Hematopoietic multipotent progenitor cell treated with erythropoietin and hydrocortisone succinate and interleukin-3 and kit ligand, for 6 days (in vitro differentiated cells): ENCODE measurements around the gene BANP.
"Not testable (repeated sequence)": the region's sequence is repeated elsewhere in the genome, so short reads cannot be mapped to it uniquely, and the experiment has no call there.

Experiments
- DNase-seq: peaks from one replicate; pipeline ENCODE4 v3.0.0-alpha.2; 2015

The BANP gene

DNA sequence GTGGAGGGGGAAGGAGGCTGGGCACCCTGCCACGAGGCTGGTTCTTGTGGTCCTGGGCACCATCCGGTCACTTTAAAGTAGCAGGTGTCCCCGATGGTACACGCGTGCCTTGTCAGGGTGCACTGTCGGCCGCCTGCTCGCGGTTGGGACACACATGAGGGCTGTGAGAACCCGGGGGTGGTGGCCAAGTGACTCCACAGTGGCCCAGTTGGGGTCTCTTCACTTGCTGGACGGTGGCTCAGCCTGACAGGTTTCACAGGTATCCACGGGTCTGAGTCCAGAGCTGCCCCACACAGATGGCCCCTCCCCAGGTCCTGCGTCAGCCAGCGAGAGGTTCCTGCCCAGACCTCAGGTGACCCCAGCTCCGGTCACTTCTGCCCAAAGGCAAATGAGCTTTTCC is 137.8 kb downstream of the BANP start:
- DNase-seq = not testable (repeated sequence)

GRCh38 chr16:88089632-88090376 is 138.6 kb downstream of the BANP start:
- DNase-seq = peak; percentile 13

- DNase-seq = not testable (repeated sequence)
Measured at GRCh38 chr16:88090377-88091175, 139.3 kb downstream of the BANP start.

GRCh38 chr16:88091221-88091971 is 140.2 kb downstream of the BANP start:
- DNase-seq = not testable (repeated sequence)

- DNase-seq = not testable (repeated sequence)
Measured at GRCh38 chr16:88091972-88092302, 140.7 kb downstream of the BANP start.

DNA sequence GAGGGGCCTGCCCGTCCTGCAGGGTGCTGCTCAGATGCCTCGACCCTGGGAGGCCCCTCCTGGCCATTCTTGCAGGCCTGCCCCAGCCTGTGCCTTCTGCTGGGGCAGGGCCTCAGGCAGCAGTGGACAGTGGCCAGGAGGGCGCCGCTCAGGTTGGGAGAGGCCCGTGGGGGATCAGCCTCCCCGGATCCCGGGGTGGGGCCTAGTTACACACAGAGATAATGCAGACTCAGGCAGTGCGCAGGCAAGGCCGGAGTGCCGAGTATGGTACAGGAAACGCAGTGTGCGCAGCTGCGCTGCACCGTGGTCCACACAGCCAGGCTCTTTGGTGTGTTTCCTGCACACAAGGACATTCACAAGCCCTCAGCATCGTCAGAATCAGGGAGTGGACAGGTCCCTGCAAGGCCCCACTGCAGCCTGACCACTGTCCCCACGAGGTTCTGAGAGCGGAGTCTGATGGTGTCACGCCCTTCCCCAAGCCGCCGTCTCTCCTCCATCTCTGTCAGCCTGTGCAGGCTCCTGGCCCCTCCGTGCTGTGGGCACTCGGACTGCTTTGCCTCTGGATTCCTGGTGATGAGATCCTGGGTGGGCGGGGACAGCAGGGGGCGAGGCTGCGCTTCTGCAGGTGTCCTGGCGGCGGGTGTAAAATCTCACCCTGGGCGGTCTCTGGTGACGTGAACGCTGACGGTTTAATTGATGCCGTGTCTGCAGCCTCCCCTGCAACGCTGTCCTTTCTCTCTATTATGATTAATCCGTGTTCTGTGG is 141.7 kb downstream of the BANP start:
- DNase-seq = not testable (repeated sequence)

GRCh38 chr16:88093556-88094252 is 142.5 kb downstream of the BANP start:
- not testable (repeated sequence) for DNase-seq

- DNase-seq = not testable (repeated sequence)
Measured at GRCh38 chr16:88094253-88094575, 143.0 kb downstream of the BANP start.

- DNase-seq = not testable (repeated sequence)
Measured at GRCh38 chr16:88094900-88095299, 143.7 kb downstream of the BANP start.

GRCh38 chr16:88096659-88097058 is 145.4 kb downstream of the BANP start:
- not testable (repeated sequence) for DNase-seq

DNA sequence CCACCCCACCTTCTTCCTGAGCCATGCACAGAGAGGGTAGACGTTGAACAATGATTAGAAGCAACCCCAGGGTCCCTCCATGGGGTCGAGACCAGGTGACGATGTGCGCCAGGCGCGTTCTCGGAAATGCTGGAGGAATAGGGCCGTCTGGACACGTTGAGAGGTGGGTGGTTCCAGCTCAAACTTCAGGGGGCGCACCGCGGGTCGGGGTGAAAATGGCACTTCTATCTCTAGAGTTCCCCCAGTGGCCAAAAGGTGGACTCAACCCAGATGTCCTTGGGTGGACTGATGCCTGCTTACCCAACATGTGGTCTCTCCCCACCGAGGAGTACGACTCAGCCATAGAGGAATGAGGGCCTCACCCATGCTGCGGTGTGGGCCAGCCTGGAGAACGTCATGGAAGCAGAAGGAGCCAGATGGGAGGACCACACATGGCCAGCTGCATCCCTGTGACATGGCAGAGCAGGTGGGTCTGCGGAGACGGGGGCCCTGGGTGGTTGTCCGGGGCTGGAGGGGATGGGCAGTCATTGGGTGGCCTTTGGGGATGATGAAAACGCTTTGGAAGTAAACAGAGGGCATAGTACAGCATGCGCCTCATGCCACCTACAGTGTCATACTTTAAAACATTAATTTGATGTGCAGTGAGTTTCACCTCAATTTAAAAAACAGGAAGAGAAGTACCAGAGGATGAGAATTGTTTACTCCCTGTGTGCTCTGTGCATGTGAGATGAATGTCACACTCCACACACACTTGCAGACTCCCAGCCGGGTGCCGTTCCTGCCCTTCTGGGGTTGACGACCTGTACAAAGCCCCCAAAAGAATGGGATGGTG is 147.7 kb downstream of the BANP start:
- DNase-seq = not testable (repeated sequence)

- DNase-seq = no peak
Measured at GRCh38 chr16:88099563-88099890, 148.3 kb downstream of the BANP start.

DNA sequence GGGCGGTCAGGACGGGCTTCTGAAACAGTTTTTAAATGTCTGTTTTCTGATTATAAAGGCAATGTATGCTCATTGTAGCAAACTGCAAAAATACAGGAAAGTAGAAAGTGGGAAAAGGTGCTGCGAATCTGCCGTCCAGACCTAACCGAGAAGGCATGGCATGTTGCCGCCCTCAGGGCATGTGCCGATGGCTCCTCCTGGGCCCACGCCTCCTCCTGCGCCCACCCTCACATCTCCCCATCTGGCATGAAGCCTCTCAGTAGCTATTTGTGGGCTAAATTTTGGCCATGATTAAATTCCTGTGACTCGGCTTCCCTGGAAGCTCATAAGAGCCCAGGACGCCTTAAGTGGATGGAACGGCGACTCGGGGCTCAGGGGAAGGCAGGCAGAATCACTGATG is 148.7 kb downstream of the BANP start:
- not testable (repeated sequence) for DNase-seq

GRCh38 chr16:88100801-88101622 is 149.8 kb downstream of the BANP start:
- DNase-seq = not testable (repeated sequence)

DNA sequence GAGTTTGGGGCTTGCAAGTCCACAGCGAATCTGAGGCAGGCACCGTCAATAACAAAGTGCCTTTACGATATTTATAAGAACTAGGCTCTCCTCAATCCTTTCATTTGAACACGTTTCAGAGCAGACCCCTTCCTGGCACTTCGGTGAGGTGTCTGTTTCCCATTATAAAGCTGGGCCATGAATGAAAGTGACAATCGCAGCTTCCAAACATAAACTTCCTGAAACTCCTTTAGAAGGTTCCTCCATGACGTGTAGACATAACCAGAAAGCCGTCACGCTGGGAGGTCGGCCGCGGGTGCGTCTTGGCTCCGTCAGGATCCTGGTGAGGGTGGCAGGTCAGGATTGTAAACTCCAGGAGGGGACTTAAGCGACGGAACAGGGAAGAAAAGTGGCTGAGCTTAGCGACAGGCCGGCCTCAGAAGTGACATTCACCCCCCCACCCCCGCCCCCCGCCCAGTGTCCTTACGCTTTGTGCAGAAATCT is 150.4 kb downstream of the BANP start:
- DNase-seq = not testable (repeated sequence)

DNA sequence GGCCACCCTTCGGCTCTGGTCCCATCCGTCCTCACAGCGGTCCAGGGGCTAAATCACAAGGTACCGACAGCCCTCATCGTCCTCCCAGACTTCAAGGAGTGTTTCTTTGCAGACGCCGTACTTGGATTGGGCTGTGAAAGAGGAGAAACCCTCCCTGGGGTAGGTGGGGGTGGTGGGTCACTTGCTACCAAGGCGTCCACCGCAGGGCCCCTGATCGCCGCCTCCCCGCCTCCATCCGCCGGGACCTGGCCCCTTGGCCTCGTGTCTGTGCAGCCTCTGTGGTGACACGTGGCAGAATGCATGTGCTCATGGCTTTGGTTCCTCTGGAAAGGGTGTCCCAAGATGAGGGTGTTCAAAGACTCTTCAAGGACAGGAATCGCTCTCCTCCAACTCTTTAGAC is 151.4 kb downstream of the BANP start:
- no peak for DNase-seq

GRCh38 chr16:88103011-88103410 is 151.8 kb downstream of the BANP start:
- DNase-seq = no peak

GRCh38 chr16:88103581-88104188 is 152.5 kb downstream of the BANP start:
- no peak for DNase-seq

GRCh38 chr16:88104363-88104762 is 153.1 kb downstream of the BANP start:
- not testable (repeated sequence) for DNase-seq
